ENCODE results near the gene ABCF2. TPM values are rescaled to one million over a fixed set of nuclear protein-coding genes. Genes with fewer than 3 reads are reported as not detected.
A peak's percentile ranks its signal among the peaks of the same experiment; 100 is the strongest.

ABCF2 gene
- total and polyA plus RNA-seq, 2 donors: 18.9 to 26.1 TPM

- peak in 2 of 9 donors; percentile 28 to 35 for DNase-seq (ENCODE audit: low read depth in 6 of 9, low spot score in 9 of 9)
- peaks cover 60 to 97% of the 10 kb centered on the region in 2 donors for H3K27me3 ChIP-seq (ENCODE audit: control insufficient read depth in 2 of 2, insufficient read depth in 1 of 2, low read length in 1 of 2)
- no peaks in the 10 kb centered on the region for H3K36me3 ChIP-seq (ENCODE audit: control insufficient read depth in 2 of 2, insufficient read depth in 2 of 2, low read length in 1 of 2)
- peak overlapping the region in 1 of 2 donors; percentile 33 for H3K4me3 ChIP-seq (ENCODE audit: low read length in 2 of 2)
- H3K4me1 ChIP-seq (ENCODE audit: control insufficient read depth in 2 of 2, insufficient read depth in 2 of 2, low read length in 2 of 2): no peaks in the 10 kb centered on the region
- no peak overlapping the region for H3K27ac ChIP-seq (ENCODE audit: low read depth in 1 of 2, low read length in 1 of 2)
- H3K9me3 ChIP-seq (ENCODE audit: control insufficient read depth in 2 of 2, insufficient read depth in 1 of 2, low read length in 1 of 2): peaks cover 0 to 10% of the 10 kb centered on the region in 2 donors
- 2% methylated on average over 52 of the region's 52 CpGs for WGBS
Observed at GRCh38 chr7:151168003-151168786, 58.8 kb downstream of the ABCF2 start.

GRCh38 chr7:151167197-151167961, 59.6 kb downstream of the ABCF2 start, which contains the start of gene GBX1:
TSS of gene GBX1 (minus strand) at chr7:151167694. CDS start at chr7:151167548, 146 bp downstream.
- no peak for DNase-seq (ENCODE audit: low read depth in 6 of 9, low spot score in 9 of 9)
- Histone ChIP-seq H3K4me1 (ENCODE audit: control insufficient read depth in 2 of 2, insufficient read depth in 2 of 2, low read length in 2 of 2) (no peaks in the 10 kb centered on the region), H3K27me3 (ENCODE audit: control insufficient read depth in 2 of 2, insufficient read depth in 1 of 2, low read length in 1 of 2) (peaks cover 62 to 96% of the 10 kb centered on the region in 2 donors), H3K27ac (ENCODE audit: low read depth in 1 of 2, low read length in 1 of 2) (no peak within 1 kb of the TSS), H3K4me3 (ENCODE audit: low read length in 2 of 2) (peak within 1 kb of the TSS in 1 of 2 donors; percentile 33), H3K36me3 (ENCODE audit: control insufficient read depth in 2 of 2, insufficient read depth in 2 of 2, low read length in 1 of 2) (no peaks in the 10 kb centered on the region), H3K9me3 (ENCODE audit: control insufficient read depth in 2 of 2, insufficient read depth in 1 of 2, low read length in 1 of 2) (peaks cover 0 to 1% of the 10 kb centered on the region in 2 donors)
- 1% methylated on average over 101 of the region's 101 CpGs for WGBS

GRCh38 chr7:151166629-151167196, 60.3 kb downstream of the ABCF2 start:
- DNase-seq (ENCODE audit: low read depth in 6 of 9, low spot score in 9 of 9): no peak
- WGBS: 16% methylated on average over 31 of the region's 31 CpGs
- peaks cover 59 to 89% of the 10 kb centered on the region in 2 donors for H3K27me3 ChIP-seq (ENCODE audit: control insufficient read depth in 2 of 2, insufficient read depth in 1 of 2, low read length in 1 of 2)

More at GRCh38 chr7:151166629-151167196, 60.3 kb downstream of the ABCF2 start:
- no peaks in the 10 kb centered on the region for H3K4me1 ChIP-seq (ENCODE audit: control insufficient read depth in 2 of 2, insufficient read depth in 2 of 2, low read length in 2 of 2)
- H3K9me3 ChIP-seq (ENCODE audit: control insufficient read depth in 2 of 2, insufficient read depth in 1 of 2, low read length in 1 of 2): no peaks in the 10 kb centered on the region
- no peak overlapping the region for H3K27ac ChIP-seq (ENCODE audit: low read depth in 1 of 2, low read length in 1 of 2)
- H3K4me3 ChIP-seq (ENCODE audit: low read length in 2 of 2): peak overlapping the region in 1 of 2 donors; percentile 33
- H3K36me3 ChIP-seq (ENCODE audit: control insufficient read depth in 2 of 2, insufficient read depth in 2 of 2, low read length in 1 of 2): no peaks in the 10 kb centered on the region

Other genes starting within 250 kb of the ABCF2 start
- 2.3 TPM for gene KCNH2, start 248.9 kb downstream of the ABCF2 start, total RNA-seq
- gene KCNH2, start 248.9 kb downstream of the ABCF2 start, polyA plus RNA-seq: 1.5 TPM
- gene NOS3, start 236.2 kb downstream of the ABCF2 start, total RNA-seq: 1.5 TPM
- gene NOS3, start 236.2 kb downstream of the ABCF2 start, polyA plus RNA-seq: 3.0 TPM
- 1.6 TPM for gene ATG9B, start 202.7 kb downstream of the ABCF2 start, total RNA-seq
- 8.0 TPM for gene ATG9B, start 202.7 kb downstream of the ABCF2 start, polyA plus RNA-seq
- 10.5 TPM for gene ABCB8, start 198.8 kb downstream of the ABCF2 start, total RNA-seq
- gene ABCB8, start 198.8 kb downstream of the ABCF2 start, polyA plus RNA-seq: 33.8 TPM
- 0.14 TPM for gene ASIC3, start 178.7 kb downstream of the ABCF2 start, total RNA-seq
- gene ASIC3, start 178.7 kb downstream of the ABCF2 start, polyA plus RNA-seq: 10.6 TPM
- gene CDK5, start 169.3 kb downstream of the ABCF2 start, total RNA-seq: 19.8 TPM
- 8.9 TPM for gene CDK5, start 169.3 kb downstream of the ABCF2 start, polyA plus RNA-seq
- 22.9 TPM for gene SLC4A2, start 167.6 kb downstream of the ABCF2 start, total RNA-seq
- 89.5 TPM for gene SLC4A2, start 167.6 kb downstream of the ABCF2 start, polyA plus RNA-seq
- 52.2 TPM for gene FASTK, start 146.4 kb downstream of the ABCF2 start, total RNA-seq
- gene FASTK, start 146.4 kb downstream of the ABCF2 start, polyA plus RNA-seq: 142 TPM
- gene TMUB1, start 143.7 kb downstream of the ABCF2 start, total RNA-seq: 17.0 TPM
- gene TMUB1, start 143.7 kb downstream of the ABCF2 start, polyA plus RNA-seq: 68.4 TPM
- 8.2 TPM for gene AGAP3, start 140.7 kb downstream of the ABCF2 start, total RNA-seq
- 43.2 TPM for gene AGAP3, start 140.7 kb downstream of the ABCF2 start, polyA plus RNA-seq
- not detected for gene GBX1, start 59.5 kb downstream of the ABCF2 start, total RNA-seq
- gene GBX1, start 59.5 kb downstream of the ABCF2 start, polyA plus RNA-seq: 0.07 TPM
- not detected for gene ASB10, start 40.0 kb downstream of the ABCF2 start, total RNA-seq
- 0.05 TPM for gene ASB10, start 40.0 kb downstream of the ABCF2 start, polyA plus RNA-seq
- gene H2BK1, start 16.7 kb downstream of the ABCF2 start, total RNA-seq: not detected
- gene H2BK1, start 16.7 kb downstream of the ABCF2 start, polyA plus RNA-seq: 0.25 TPM
- gene CHPF2, start 5.3 kb upstream of the ABCF2 start, total RNA-seq: 18.0 TPM
- 35.2 TPM for gene CHPF2, start 5.3 kb upstream of the ABCF2 start, polyA plus RNA-seq
- gene SMARCD3, start 21.5 kb upstream of the ABCF2 start, total RNA-seq: 4.1 TPM
- 9.6 TPM for gene SMARCD3, start 21.5 kb upstream of the ABCF2 start, polyA plus RNA-seq
- gene NUB1, start 114.6 kb upstream of the ABCF2 start, total RNA-seq: 69.8 TPM
- gene NUB1, start 114.6 kb upstream of the ABCF2 start, polyA plus RNA-seq: 48.5 TPM
- gene WDR86, start 182.8 kb upstream of the ABCF2 start, total RNA-seq: 5.0 TPM
- gene WDR86, start 182.8 kb upstream of the ABCF2 start, polyA plus RNA-seq: 1.3 TPM
- 1.2 TPM for gene CRYGN, start 212.9 kb upstream of the ABCF2 start, total RNA-seq
- 0.34 TPM for gene CRYGN, start 212.9 kb upstream of the ABCF2 start, polyA plus RNA-seq

Measured in thymus (tissue), 11 donors.